HG02938 (cell line): ENCODE measurements around the gene AMH.

Experiments used
- ATAC-seq: cut with Tn5 transposase; IDR thresholded peaks from one replicate; pipeline ENCODE4 v1.9.1; 2021; ENCODE audit warnings: mild to moderate bottlenecking, moderate library complexity; ENCODE audit not compliant: unreplicated experiment

The AMH gene

DNA sequence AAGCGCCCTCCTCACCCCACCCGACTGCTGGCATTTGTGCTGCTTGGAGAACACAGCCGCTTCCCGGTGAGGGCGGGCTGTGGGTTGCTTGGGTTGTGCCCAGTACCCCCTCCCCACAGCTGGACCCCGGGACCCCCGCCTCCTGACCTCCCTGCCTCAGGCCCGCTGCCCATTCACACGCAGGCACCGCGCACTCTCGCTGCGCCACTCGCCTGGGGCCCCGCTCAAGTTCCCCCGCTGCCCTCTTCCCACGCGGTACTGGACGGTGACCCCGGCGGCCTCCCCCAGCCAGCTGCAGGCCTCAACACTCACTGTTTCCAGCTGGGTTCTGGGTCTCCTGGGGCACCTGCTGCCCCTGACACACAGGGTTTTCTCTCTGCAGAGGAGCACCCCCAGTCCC, 29.4 kb upstream of the AMH start:
- no peak for ATAC-seq

DNA sequence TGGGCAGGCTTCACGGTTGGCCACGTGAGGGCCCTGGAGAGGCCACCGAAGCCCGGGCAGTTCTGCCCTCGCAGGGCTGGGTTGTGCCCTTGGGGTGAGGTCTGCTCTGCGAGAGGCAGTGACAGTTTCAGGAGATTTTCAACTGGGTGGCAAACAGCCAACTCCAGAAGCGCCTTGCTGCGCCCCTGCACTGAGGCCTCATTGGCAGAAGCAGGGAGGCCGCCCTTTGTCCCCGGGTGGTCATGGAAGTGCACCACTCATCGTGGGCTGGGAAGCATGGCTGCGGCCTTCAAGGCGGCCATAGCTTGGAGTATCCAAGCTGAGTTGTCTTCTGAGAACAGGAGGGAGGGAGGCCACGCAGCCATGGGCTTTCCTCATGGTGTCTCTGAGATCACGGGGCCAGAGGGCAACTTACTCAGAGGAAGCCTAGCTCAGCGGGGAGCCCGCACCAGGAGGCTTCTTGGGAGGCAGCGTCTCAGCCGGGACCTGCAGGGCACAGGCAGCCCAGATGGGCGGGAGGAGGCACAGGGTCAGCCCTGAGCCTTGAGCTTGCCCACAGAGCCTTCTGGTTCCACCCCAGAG, 27.8 kb upstream of the AMH start:
- ATAC-seq = no peak

DNA sequence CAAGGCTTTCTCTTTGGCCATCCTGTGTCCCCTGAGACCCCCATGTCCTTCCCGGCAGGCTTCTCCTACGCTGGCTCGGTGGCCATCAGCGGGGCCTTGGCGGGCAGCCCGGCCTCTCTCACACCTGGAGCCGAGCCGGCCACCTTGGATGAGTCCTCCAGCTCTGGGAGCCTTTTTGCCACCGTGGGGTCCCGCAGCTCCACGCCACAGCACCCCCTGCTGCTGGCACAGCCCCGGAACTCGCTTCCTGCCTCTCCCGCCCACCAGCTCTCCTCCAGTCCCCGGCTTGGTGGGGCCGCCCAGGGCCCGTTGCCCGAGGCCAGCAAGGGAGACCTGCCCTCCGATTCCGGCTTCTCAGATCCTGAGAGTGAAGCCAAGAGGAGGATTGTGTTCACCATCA, 27.2 kb upstream of the AMH start:
- no peak for ATAC-seq

DNA sequence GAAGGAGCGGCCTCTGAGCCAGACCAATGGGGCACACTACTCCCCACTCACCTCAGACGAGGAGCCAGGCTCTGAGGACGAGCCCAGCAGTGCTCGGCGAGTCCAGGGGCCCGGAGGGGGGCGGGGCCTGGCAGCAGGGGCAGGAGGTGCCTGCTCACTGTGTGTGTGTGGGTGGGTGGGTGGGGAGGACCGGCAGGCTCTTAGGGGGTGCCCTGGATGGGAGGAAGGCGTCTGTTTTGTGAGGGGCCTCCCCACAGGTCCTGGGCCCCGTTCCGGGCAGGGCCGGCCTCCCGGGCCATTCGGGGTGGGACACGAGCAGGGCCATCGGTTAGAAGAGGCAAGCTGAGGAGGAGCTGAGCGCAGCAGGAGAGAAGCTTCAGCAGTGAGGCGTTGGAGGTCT, 25.7 kb upstream of the AMH start:
- ATAC-seq = no peak

DNA sequence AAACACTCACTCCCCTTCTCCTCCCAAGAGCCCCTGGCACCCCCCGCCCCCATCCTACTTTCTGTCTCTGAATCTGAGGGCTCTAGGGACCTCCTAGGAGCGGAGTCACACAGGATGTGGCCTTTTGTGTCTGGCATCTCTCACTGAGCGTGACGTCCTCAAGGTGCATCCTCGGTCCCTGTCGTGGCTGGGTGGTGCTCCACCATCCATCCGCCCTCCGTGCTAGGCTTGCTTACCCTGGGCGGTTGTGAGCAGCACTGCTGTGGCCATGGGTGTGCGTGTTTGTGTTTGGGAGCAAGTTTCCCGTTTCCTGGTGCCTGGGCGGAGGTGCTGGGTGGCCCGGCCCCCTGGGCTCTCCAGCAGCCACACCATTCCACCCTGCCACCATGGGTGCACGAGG, 25.2 kb upstream of the AMH start:
- ATAC-seq = no peak

DNA sequence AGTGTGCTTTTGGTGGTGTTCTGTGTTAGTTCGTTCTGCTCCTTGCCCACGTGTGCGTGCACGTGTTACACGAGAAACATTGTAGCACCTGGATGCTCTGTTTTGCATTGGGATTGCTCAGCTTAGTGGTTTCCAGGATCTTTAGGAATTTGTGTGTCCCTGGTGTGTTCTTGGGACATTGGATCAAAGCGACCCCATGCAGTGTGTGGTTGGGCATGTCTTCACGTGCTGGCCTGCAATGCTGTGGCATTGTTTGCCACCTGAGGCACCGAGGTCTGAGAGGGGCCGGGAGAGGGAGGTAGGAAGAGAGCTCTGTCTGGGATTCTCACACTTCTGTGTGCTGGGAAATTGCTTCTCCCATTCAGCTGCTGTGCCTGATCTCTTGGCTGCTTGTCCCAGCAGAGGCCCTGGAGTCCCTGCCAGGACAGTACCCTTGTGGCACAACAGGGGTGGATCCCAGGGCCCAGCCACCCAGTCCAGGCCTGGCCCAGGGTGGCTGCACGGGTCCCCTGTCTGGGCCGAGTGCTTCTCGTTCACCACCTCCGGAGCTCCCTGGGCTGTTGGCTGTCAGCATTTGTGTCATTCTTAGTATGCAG, 24.3 kb upstream of the AMH start:
- ATAC-seq = no peak

DNA sequence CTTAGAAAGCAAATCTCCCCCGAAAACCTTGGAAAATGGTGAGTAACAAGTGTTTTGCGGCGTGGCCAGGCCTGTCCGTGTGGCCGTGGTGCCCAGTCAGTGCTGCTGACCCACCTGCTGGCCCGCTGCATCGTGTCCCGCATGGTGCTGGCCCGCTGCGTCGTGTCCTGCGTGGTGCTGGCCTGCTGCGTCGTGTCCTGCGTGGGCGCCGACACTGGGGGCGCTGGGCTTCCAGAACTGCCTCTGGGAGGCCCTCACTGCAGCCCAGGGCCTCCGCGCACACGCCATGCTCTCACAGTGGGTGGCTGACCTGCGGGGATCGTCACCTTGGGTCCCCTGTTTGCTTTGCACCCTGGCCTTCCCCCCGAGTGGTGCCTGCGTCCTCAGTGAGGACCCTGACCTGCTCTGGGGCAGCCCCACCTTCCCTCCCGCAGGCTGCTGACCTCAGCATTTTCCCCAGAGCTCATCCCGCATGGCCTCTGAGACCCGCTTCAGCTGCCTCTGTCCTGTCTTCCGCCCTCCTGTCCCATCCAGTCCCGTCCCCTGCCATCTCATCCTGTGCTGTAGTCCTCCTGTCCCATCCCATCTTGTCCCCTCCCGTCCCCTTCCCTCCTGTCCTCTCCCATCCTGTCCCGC, 23.6 kb upstream of the AMH start:
- no peak for ATAC-seq

DNA sequence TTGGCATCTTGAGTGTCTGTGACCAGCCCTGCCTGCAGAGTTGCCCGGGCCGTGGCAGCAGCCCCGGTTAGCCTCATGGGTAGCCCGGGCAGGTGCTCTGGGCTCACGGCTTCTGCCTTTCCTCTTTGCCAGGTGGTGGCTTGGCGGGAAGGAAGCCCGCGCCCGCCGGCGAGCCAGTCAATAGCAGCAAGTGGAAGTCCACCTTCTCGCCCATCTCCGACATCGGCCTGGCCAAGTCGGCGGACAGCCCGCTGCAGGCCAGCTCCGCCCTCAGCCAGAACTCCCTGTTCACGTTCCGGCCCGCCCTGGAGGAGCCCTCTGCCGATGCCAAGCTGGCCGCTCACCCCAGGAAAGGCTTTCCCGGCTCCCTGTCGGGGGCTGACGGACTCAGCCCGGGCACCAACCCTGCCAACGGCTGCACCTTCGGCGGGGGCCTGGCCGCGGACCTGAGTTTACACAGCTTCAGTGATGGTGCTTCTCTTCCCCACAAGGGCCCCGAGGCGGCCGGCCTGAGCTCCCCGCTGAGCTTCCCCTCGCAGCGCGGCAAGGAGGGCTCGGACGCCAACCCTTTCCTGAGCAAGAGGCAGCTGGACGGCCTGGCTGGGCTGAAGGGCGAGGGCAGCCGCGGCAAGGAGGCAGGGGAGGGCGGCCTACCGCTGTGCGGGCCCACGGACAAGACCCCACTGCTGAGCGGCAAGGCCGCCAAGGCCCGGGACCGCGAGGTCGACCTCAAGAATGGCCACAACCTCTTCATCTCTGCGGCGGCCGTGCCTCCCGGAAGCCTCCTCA, 22.9 kb upstream of the AMH start:
- no peak for ATAC-seq

DNA sequence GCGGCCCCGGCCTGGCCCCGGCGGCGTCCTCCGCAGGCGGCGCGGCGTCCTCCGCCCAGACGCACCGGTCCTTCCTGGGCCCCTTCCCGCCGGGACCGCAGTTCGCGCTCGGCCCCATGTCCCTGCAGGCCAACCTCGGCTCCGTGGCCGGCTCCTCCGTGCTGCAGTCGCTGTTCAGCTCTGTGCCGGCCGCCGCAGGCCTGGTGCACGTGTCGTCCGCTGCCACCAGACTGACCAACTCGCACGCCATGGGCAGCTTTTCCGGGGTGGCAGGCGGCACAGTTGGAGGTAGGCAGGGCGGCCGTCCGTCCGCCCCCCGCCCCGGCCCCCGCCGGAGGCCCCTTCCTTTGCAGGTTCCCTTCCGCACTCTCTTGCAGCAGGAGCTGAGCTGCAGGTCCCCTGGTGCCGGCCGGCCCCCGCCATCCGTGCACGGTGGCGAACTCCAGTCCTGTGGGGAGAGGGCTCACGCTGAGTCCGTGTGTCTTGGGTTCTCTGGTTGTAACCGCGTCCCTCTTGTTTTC, 22.2 kb upstream of the AMH start:
- no peak for ATAC-seq

DNA sequence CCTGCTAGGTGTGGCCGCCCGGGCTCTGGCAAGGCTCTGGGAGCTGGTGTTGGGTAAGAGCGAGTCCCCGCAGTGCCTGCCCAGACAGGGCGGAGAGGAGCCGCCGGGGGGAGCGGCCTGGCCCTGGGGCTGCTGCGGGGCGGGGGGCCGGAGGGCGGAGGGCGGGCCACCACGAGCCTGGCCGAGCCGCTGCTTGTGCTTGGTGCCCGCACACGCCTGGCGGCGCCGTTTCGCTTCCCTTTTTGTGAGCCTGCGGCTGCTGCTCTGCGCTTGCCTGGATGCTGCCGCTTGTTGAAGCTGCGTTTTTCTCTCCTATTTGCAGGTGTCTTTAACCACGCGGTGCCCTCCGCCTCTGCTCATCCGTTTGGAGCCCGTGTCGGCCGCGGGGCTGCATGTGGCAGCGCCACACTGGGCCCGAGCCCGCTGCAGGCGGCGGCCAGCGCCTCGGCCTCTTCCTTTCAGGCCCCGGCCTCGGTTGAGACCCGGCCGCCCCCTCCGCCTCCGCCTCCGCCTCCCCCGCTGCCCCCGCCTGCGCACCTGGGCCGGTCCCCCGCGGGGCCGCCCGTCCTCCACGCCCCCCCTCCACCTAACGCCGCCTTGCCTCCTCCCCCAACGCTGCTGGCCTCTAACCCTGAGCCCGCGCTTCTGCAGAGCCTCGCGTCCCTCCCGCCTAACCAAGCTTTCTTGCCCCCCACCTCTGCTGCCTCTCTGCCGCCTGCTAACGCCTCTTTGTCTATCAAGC, 21.5 kb upstream of the AMH start:
- ATAC-seq = no peak

DNA sequence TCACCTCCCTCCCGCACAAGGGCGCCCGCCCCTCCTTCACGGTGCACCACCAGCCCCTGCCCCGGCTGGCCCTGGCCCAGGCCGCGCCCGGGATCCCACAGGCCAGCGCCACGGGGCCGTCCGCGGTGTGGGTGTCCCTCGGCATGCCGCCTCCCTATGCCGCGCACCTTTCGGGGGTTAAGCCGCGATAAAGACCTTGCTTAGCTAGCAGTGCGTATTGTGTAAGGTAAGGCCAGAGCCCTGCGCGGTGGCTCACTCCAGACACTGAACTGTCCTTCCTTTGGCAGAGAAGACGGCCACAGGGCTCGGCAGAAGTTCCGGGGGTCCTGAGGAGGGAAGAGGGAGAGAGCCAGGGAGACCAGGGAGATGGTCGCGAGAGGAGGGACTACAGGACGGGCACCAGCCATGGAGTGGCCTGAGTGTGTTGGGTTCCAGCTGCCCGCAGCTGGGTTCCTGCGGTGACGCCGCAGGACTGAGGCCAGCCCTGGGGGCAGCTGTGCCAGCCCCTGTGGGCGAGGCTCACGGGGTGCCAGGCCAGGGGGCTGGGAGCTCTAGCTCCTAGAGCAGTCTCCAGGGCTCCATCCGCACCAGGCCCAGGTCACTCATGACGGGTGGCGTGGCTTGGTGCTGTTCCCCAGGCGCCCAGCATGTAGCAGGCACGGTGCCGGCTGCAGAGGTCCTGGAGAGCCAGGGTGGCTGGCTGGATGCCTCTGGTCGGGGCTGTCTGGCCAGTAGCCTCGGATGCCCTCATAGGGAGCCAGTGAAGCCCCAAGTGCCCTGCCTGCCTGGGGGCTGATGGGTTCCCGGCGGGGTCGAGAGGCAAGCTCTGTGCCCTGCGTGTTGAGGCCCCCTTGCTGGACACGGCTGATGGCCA, 20.7 kb upstream of the AMH start:
- no peak for ATAC-seq

DNA sequence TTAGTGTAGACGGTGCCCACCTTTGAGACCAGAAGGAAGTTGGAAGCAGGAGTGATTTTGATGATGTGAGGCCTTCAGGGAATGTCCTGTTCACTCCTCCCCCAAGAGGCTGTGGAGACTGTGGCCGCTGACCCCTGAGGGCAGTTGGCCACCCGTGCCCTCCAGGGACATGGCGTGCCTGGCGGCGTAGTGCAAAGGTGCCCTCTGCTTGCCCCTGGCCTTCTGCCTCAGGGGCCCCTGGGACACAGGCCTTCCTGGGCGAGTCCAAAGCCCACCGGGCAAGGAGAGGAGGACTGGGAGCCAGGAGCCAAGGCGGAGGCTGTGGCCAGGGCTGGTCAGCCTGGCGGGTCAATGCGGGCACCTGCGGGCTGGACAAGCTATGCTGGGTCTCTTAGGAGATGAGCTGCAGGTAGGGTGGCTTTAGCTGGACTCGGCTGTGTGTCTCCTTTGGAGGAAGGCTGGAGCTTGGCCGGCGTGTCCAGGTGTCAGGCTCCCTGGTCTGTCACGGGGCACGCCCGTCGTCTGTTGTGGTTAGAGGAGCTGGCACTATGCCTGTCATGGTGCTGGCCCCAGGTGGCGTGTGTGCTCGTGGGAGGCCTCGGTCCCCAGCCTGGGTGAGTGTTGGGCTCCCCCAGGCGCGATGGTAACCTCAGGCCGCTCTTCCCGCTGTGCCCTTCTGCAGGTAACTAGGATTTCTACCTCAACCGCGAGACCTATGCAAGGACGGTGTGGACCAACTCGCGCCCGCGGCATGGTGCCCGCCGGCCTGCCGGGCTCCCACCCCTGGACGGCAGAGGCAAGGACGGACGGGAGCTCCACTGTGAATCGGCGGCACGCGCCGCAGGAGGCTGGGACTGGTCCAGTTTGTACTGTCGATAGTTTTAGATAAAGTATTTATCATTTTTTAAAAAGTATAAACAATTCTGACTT, 19.8 kb upstream of the AMH start:
- no peak for ATAC-seq

DNA sequence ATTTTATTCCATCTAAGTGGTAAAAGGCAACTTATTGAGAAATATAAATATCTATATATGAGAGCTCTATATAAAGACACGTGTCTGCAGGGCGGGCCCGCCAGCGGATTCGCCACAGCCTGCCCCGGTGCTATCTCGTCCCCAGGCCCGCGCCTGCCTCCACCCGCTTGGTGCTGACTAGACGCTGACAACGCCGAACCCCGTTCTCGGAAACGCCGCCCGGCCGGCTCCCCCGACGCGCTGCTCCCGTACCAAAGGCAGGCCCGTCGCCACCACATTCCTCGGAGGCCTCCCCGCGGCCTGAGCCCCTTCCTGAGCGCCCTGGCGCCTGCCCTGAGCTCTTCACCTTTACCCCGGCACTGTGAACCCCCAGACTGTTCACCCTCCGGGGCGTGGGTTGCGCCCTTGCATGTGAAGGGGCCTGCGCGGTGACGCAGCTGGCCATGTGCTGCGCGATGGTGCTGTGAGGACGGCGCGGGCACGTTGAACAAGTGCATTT, 19.0 kb upstream of the AMH start:
- ATAC-seq = no peak

DNA sequence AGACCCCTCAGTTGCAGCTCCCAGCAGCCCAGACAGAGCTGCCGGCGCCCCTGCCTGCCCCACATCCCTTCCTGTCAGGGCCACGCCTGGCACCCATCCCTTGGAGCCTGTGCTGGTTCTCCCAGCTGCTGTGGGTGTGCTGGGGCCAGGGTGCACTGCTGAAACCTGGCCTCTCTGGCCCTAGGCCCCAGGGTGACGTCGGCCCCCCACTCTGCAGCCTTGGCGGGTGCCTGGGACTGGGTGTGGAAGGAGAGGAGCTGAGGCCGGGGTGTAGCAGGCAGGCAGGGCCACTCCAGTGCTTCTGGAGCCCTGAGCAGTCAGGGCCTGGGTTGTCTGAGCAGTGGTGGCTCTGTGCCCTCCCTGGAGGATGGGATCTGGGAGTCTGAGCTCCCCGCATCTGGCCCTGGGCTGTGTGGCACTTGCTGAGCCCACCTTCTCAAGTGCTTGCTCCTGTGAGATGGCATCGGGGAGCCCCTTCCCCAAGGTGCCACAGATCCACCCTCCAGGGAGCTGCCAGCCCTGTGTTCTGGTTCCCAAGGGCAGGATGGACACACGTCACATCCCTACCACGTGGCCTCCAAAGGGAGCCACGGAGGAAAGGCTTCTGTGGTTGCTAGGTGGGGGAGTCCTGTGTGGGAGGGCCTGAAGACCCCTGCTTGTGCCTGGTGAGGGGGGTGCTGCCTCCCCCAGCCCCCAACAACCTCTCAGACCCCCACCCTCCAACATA, 18.2 kb upstream of the AMH start:
- ATAC-seq = no peak

DNA sequence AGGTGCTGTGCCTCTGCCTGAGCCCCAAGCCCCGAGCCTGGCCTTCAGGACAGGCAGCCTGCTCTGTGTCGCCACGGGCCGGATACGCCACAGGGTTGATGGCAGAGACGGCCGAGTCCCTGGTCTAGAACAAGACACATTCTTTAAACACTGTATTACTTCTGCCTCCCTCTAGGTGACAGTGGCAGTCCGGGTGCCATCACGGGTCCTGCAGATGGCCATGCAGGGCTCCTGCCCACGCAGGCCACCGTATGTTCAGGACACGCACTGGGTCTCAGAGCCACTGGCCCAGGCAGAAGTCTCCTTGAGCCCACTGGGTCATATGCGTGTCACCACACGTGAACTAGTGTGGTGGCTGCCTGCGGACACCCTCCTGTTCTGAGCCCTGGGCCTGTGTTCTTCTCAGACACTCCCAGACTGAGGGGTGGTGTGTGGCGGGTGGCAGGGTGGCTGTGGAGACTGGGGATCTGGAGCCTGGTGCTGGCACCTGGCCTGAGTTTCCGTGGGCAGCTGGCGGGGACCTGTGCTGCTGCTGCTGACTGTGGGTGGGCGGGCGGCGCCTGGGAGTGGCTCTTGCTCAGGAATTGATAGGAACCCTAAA, 17.4 kb upstream of the AMH start:
- ATAC-seq = no peak

DNA sequence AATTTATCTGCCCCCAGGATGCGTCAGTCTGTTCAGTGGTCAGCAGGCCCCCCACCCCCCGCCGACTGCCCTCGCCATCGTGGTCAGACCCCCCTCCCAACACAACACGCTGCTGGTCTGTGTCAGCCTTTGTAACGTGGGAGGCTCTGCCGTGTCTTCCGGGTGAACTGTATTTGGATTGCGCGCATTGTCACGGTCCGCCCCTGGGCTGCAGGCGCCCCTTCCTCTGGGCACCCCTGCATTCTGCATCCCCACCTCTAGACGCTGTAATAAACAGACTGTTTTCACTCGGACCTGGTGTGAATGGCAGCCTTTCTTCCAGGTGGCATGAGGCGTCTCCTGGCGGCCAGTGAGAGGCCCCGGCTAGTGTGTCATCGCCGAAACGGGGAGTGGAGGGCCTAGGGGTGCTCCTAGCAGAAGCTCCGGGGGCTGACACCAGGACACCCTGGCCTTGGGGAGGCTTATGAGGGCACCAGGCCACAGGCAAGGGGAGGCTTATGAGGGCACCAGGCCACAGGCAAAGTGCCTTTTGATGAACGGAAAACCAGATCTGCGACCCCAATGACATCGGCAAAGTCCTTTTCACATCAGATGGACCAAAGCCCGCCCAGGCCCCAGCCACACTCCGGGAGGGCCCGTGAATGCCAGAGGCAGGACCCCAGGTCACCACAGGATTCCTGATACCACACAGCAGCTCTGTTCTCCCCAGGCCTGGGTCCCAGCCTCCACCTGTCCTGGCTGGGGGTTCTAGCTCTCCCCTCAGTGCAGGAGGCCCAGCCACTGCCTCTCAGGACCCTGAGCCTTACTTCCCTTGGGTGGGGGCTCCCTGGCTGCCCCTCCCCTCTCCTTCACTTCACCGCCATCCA, 16.6 kb upstream of the AMH start:
- no peak for ATAC-seq
